CD4-positive, alpha-beta T cell treated with Interleukin-2 at 100 ng/mL for 4 hours (primary cell): ENCODE data around the gene FMN2.
"Not testable (repeated sequence)": the region's sequence is repeated elsewhere in the genome, so short reads cannot be mapped to it uniquely, and the experiment has no call there.

Experiments
- DNase-seq: peaks from one replicate; pipeline ENCODE4 v3.0.0-alpha.2; 2020; ENCODE audit warnings: low spot score

FMN2 gene

DNA sequence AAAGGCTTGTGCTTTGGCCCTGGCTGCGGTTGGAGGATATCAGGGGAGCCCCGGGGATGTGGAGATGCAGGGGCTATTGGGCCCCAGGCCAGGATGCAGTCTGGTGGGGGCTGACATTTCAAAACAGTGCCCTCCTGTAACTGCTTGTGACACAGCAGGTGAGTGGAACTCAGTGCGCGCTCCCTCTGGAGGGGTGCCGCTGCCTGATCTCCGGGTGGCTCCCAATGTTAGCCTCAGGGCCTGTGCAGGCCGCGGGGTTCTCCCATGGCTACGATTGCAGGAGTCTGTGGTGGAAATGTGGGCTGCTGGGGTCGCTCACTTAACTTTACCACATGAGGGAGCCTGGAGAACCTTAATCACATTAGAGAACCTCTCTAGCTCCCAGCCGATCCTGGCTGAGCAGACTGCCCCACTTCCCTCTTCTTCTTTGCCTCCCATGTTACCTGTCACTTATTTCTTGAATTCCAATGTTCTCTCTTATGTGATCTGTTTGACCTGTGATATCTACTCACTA, 163.2 kb downstream of the FMN2 start:
- no peak for DNase-seq

DNA sequence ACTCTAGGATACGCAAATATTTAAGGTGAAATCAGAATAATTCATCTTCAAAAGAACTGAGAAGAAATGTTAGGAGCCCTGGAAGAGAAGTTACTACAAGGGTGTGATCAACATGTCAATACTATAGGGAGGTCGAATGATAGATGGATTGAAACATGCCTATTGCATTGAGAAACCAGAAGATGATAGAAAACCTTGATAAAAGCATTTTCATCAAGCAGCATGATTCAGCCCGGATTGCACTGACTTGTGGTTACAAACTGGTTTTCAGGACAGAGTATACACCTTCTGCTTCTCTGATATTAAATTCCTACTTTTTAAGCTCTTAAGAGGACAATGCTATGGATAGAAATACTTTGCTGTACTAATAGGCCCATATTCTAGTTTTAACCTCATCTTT, 164.2 kb downstream of the FMN2 start:
- DNase-seq, result no peak

DNA sequence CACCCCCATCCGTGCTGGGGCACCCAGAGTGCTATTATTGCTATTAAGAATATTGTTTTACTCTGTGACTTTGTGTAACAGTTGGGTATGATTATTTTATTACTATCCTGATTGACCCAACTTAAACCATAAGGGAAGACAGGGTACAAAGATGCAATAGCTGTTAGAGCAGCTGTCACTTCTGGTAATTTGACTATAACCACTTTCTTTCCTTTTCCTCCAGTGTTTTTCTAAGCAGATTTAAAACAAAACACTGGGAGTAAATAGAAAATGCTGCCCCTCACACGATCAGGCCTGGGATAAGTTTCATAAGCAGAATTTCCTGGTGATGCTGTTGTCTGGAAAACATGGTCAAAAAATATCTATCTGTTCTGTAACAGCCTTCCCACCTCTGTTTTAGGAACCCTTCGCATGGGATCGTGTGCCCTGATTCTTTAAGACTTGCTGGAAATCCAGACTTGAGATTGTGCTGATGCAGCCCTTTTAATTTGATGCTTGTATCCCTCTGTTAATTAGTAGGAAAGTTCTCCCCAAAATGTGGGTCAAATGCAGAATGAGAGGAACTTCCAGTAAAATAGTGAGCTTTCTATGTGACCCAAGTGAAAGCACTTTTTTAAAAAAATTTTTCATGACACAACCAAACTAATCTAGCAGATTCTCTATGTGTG, 165.3 kb downstream of the FMN2 start:
- no peak for DNase-seq

DNA sequence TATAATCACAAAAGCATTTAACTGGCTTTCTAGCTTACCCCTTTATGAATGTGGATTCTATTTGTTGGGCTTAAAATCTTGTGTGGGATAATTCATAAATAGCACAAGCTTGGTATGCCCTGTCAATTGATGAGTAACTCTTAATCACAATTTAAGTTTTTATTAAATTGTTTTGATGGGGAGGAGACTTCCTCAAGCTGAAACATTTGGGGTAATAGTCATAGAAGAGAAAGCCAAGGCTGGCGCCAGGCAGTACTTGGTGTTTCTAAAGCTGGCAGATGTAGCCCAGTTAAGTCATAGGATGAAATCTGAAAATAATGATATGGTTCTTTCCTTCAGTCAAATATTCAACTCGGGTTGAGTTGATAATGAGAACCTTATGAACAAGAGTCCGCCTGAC, 167.2 kb downstream of the FMN2 start:
- DNase-seq, result no peak

DNA sequence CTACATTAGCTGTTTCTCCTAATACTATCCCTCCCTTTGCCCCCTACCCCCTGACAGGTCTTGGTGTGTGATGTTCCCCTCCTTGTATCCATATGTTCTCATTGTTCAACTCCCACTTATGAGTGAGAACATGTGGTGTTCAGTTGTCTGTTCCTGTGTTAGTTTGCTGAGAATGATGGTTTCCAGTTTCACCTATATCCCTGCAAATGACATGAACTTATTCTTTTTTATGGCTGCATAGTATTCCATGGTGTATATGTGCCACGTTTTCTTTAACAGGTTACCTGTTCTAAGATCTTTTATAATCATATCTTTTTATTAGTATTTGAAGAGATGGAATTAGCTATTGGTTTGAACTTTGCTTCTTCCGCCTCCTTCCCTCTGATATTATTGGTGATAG, 172.8 kb downstream of the FMN2 start:
- not testable (repeated sequence) for DNase-seq

DNA sequence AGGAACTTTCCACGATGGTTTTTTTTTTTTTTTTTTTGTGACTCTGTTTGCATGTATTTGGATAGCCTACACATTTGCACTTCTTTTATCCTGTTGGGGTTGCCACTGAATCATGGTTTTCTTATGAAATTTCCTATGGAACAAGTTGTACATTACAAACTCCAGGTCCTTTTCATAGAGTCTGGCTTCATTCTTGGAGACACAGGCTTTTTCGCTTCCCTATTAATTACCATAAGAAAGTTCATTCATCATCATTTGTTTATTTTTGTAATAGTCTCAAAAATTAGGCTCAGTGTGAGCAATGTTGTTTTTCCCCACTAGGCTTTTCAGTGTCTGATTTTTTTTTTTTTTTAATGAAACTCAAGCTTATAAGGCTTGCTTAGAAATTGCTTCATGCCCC, 179.4 kb downstream of the FMN2 start:
- DNase-seq, result no peak

DNA sequence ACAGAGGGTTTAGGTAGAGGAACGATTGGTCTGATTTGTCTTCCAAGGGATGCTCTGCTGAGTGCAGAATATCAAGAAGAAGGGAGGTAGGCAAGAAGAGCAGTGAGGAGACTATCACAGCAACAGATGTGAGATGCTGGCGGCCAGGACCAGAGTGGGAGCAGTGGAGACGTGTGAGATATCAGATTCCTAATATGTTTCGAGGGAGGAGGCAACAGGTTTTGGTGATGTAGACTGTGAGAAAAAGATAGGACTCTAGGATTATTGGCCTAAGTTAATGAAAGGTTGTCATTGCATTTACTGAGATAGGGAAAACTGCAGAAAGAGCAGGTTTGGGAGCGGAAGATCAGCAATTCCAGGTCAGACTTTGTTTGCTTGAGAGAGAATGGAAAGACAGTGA, 182.9 kb downstream of the FMN2 start:
- DNase-seq, result no peak

DNA sequence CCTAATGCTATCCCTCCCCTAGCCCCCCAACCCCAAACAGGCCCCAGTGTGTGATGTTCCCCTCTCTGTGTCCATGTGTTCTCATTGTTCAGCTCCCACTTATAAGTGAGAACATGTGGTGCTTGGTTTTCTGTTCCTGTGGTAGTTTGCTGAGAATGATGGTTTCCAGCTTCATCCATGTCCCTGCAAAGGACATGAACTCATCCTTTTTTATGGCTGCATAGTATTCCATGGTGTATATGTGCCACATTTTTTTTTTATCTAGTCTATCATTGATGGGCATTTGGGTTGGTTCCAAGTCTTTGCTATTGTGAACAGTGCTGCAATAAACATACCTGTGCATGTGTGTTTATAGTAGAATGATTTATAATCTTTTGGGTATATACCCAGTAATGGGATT, 183.5 kb downstream of the FMN2 start:
- DNase-seq, result not testable (repeated sequence)

DNA sequence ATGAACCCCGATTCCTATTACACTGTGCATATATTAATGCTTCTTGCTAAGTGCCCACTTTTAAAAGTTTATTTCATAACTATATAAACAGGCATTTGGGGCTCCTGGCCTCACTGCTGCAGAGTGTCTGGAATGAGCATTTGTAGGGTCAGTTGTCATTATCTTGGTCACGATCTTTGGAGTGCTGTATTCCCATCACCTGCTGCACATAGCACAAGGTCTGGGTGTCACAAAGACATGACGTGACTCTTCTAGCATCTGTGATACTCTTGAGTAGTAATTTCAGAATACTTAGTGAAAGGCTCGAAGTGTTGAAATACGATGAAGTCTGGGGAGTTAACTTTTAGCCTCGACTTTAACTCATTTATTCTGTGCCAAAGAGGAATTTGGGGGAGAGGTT, 186.4 kb downstream of the FMN2 start:
- no peak for DNase-seq

DNA sequence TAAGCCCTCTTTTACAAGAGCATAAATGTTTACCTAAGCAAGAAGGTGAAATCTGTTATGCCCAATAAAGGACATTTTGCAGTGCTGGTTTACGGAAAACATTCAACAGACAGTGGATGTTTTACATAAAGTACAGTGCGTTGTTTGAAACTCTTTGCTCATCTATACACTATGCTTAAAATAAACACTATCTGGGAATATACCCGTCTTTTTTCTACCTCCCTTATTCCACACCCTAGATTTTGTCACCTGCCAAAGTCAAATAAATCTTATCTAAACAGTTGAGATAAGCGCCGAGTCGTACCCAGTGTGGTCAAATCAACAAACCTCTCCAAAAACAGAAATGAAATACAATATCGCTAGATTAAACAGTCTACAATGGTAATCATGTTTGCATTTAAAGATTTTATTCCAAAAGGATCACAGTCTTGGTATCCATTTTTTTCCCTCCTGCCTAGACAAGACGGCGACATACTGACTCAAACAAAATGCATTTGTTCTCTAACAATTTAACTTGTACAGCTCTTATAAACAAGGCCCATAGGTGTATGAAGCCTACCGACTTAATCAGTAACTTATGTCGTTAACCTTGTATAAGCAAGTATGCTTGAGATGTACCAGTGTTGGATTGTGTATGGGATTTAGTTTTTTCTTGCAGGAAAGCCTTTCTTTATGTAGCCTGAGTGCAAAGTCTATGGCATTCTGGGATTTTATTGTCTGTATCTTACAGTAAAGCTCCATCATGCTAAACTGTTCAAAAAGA, 189.1 kb downstream of the FMN2 start:
- DNase-seq, result no peak

DNA sequence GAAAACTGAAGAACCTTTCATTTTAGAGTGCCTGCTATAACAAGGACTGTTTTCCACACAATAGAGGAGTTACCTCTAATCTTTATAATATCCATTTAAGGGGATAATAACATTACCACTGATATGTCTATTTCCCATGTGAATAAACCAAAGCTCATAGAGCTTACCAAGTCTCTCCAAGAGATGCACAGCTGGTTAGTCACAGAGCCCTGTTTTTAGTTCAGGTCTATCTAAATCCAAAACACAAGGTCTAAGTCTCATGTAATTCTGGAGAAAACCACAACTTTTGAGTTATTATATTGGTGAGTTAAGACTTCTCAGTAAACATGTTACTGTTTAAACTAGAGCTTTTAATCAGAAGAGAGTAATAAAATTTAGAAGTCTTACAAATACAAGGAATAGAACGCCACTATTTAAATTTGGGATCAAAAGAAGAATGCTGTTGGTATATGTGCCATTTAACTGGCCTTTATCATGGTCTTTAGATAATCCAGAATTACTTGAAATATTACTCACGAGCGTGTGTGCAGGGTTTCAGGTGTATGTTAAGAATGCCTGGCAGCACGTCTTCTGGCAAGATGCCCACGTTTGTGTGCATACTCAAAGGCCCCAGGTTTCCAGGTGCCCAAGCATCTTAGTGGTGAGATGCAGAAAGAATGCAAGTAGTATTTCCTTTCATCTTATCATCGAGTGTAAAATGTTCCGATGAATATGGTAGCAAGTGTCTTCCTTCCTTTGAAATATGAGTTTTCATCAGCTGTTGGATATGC, 190.6 kb downstream of the FMN2 start:
- no peak for DNase-seq

DNA sequence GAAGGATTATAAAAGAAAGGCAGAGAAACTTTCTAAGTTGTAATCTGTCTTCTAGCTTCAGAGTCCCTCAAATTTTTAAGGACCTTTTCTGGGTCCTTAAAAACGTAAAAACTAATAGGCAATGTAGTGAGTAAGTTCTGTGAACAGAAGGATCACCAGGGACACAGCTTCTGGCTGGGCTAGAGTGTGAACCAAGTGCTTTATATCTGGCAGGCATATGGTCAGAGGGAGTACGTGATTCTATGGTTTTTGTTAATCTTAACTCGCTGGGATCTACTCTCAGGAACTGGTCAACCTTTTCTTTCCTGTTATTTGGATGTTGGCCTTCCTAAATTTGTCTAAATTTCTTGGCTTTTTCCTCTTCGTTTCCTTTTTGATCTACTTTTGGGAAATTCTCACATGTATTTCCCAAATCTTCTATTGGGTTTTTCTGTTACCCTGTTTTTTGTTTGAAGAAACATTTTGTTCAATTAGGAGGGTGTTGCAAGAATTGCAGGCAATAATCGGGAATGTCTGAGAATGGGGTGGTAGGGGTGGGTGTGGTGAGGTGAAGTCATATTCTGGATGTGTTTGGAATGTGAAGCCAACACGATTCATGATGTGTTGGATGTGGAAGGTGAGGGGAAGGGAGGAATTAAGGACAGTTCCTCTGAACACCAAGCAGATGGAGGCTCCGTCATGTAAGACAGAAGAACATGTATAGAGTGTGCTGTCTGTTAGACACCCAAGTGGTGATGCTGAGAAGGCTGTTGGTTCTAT, 193.2 kb downstream of the FMN2 start:
- DNase-seq, result no peak

DNA sequence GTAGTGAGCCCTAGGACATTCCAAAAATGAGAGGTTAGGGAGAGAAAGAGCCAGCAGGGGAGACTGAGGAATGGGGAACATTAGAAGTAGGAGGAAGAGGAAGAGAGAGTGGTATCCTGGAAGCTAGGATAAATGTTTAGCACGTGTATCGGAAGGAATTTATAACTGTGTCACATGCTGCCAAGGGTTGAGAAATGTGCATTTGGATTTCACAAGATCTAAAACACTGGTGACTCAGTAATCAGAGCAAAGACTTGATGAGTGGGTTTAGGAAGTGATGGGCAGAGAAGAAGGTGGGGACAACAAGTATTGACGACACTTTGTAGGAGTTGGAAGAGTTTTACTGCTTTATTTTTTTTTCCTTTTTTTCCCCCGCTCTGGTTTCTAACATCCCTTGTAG, 193.9 kb downstream of the FMN2 start:
- no peak for DNase-seq

DNA sequence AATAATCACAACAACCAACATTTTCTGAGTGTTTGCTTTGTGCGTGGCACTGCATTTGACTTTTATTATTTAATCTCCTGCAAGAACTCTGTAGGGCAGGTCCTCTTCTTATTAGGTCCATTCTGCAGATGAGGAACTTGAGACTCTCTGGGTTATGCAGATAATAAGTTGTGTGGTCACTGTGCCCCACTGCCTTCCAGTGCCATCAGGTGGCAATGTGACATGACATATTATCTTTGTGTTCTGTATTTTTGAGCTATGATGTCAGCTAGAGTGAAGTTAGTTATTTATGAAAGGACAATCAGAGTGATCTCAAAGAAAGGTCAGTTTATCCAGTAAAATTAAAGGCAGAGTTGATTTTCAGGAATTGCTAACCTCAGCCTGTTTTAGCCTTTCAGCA, 196.0 kb downstream of the FMN2 start:
- no peak for DNase-seq

DNA sequence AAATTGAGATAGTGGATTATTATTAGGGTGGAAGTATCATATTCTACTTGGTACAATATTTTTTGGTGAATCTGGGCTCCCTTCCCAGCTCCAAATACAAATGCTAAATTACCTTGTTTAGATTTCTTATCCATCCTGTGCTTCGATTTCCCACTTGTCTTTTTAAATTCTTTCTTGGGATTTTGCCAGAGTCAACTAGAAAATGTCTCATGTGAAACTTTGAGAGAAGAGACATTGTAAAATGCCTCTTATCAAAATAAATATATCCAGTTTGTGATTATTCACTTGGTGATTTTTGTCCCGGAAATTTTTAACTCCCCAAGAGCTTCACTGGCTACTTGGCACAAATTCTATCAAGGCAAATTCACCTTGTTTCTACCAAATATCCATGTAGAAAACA, 202.0 kb downstream of the FMN2 start:
- no peak for DNase-seq

DNA sequence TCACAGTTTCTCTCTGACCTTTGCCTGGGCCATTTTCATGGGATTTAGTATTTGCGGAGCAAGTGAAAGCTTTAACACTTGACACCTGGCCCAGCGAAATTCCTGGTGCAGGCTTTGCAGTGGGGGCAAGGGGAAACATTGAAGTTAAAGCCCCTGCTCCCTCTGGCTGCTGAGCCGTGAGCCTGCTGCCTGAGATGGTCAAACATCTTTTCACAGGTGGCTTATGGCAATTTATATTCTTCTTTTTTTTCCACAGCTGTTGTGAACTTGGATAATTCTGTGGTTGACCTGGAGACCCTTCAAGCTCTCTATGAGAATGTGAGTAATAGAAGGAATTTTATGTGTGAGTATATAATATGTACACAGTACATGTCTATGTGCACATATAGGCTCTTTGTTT, 202.9 kb downstream of the FMN2 start:
- no peak for DNase-seq

DNA sequence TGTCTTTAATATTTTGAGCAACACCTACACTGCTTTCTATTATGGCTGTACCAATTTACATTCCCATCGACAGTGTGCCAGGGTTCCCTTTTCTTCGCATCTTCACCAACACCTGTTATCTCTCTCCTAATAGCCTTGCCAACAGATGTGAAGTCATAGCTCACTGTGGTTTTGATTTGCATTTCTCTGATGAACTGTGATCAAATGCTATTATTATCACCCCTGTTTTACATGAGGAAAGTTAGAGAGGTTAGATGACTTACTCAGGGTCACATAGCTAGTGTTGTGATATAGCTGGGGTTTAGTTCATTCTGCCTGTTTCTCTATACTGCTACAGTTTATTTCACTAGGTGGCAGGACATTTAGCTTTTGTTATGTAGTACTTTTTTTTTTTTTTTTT, 204.1 kb downstream of the FMN2 start:
- no peak for DNase-seq

DNA sequence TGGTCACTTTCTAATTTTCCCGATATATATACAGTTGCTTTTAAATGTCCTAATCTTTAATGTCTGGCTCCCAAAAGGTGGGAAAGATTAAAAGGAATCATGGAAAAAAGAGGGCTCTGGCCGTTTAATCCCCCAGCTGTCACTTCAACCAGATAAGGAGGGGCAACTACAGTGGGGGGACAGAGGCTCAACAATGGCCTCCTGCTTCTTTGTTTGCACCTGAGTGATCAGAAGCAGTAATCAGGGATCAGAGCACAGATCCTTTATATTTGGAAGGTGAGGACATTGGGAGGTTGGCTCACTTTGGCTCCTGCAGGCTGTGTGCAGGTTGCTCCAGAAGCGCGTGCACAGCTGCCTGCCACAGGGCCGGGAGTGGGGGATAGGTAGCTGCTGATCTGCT, 212.8 kb downstream of the FMN2 start:
- DNase-seq, result no peak

DNA sequence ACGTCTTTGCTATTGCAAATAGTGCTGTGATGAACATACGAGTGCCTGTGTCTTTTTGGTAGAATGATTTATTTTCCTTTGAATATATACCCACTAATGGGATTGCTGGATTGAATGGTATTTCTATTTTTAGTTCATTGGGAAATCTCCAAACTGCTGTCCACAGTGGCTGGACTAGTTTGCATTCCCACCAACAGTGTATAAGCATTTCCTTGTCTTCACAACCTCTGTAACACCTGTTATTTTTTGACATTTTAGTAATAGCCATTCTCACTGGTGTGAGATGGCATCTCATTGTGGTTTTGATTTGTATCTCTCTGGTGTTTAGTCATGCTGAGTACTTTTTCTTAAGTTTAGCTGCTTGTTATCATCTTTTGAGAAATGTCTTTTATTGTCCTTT, 215.0 kb downstream of the FMN2 start:
- no peak for DNase-seq

DNA sequence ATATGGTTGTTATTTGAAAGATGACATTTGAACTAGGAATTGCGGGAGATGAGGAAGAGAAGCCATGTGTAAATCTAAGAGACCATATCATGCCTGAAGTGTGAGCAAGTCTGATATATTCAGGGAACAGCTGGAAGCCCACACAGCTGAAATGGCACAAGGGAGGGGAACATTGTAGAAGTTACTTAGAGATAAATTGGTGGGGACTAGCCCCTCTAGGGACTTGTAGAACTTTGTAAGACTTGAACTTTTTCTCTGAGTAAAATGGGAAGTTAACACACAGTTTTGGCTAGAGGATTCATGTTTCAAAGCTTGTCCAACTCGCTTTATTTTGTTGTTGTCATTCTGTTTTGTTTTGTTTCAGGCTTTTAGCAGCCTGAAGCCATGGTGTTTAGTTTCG, 216.4 kb downstream of the FMN2 start:
- DNase-seq, result no peak

DNA sequence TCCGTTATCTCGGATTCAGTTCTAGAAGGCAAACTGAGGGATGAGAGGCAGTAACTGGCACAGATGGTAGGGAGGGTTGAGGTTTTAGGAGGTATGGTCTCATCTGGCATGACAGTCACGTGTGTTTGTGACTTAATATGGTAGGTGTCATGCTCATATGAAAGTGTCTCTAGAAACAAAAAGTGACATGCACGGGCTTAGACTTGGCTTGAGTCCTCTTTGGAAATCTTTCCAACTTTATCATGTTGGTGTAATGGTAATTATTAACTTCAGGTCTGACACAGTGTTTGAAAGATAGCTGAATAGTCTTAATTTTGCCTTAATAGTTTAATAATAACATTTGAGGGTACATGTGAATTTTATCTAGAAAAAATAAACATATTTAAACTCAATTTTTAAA, 218.1 kb downstream of the FMN2 start:
- DNase-seq, result no peak

DNA sequence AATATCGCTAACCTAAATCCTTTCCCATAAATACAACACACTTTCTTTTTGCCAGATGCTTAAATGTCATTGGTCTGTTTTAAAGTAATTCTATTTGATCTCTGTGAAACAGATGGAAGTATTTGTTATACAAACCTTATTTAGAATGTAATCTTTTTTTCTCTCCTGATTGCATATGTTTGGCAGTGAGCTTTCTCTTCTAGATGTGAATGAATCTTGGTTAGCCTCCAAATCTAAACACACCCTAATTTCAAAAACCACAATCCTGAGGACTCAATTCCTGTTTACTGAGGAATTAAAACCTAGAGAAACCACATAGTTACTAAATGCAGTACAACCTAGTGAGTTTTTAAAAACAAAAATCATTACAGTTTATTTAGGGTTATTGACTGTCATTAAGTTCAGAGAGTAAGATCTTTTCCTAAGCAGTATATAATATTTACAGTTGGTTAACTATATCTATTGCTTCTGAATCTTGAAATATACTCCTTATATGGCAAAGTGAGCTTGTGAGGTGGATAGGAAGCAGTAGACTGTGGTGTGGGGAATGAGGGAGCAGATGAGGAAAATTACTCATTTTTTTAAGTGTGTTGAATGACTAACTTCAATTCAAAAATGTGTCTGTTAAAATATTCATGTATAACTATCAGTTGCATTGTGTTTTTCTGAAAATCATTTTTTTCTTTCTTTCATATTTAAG, 218.7 kb downstream of the FMN2 start:
- no peak for DNase-seq
